Breast epithelium (tissue), 3 donors: Measurements from ENCODE around the gene GIPC2.

Experiments
- CTCF ChIP-seq, 3 donors: fragments of 450-650 bp; IDR thresholded peaks; one replicate each; pipeline ENCODE4 v1.5.1; 2016 to 2017; ENCODE audit warnings: antibody characterized with exemption in 3 of 3, mild to moderate bottlenecking in 3 of 3, moderate library complexity in 3 of 3
- POLR2A ChIP-seq: fragments of 450-650 bp; IDR thresholded peaks from one replicate; pipeline ENCODE4 v1.6.1; 2016; ENCODE audit warnings: antibody characterized with exemption, mild to moderate bottlenecking, moderate library complexity
- POLR2AphosphoS5 ChIP-seq, 3 donors: sonication (generic); formaldehyde crosslinking; IDR thresholded peaks; one replicate each; pipeline ENCODE4 v1.6.1; 2017; ENCODE audit warnings: antibody characterized with exemption in 3 of 3

GRCh38 chr1:78096017-78096416 is 50.3 kb downstream of the GIPC2 start:
- no peak for TF ChIP-seq POLR2A
- no peak for TF ChIP-seq POLR2AphosphoS5 (IDR thresholded peaks at IDR 0.05)
- TF ChIP-seq CTCF (IDR thresholded peaks at IDR 0.05) = no peak
